ENCODE data around the gene GRAMD2A.
"Not testable (repeated sequence)": the region's sequence is repeated elsewhere in the genome, so short reads cannot be mapped to it uniquely, and the experiment has no call there.

GRAMD2A gene

DNA sequence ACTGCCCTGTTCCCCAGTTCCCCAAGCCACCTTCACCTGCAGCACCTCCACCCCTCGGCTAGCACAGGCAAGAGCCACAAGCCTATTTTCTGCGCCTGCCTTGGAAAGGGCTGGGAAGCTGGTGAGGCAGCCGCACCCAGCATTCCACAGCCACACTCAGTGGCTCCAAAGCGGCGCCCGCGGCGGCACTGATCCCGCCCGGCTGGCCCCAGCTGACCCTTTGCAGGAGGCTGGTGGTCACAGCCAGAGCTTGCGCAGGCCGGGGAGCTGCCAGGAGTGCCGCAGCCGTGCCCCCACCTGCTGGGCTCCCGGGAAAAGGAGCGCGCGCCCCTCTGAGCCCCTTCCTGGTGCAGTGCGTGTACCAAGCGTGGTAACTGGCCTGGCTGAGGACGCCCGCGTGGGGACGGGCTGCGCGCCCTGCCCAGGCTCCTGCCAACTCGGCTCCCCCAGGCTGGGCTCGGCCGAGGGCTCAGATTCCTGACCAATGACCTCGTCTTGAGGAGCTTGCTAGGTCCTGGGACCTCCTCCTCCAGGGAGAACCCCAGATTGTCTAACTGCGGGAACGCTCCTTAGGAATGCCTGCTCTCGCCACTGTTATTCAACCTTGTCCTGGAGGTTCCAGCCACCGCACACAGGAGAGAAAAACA lies 13.3 kb downstream of the GRAMD2A start:
- no peak for DNase-seq (ENCODE audit: low read depth, low spot score)

DNA sequence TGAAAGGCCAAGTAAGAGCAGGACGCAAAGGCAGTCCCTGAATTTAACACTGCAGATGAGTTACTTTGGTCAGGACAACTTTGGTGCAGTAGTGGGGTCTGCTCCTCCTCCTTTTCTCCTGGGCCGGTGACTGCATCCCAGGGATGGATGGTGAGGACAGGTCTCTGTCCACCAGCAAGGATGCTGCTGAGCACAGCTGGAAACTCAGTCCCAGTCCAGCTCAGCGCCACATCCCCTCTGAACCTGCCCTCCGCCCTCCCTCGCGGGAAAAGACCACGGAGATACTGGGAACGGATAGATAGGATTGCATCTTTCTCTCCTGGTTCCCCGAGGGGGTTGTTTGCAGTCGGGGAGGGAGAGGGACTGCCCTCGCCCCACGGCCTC lies 13.8 kb downstream of the GRAMD2A start:
- no peak for DNase-seq (ENCODE audit: low read depth, low spot score)

DNA sequence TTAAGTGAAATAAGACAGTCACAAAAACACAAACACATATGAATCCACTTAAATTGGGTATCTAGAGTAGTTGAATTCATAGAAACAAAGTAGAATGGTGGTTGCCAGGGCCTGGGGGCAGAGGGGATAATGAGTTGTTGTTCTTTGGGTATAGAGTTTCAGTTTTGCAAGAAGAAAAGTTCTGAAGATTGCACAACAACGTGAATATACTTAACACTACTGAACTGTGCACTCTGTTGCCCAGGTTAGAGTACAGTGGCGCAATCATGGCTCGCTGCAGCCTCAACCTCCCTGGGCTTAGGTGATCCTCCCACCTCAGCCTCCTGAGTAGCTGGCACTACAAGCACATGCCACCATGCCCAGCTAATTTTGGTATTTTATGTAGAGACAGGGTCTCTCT lies 14.9 kb downstream of the GRAMD2A start:
- peak; percentile 33 for DNase-seq (ENCODE audit: low read depth, low spot score)

DNA sequence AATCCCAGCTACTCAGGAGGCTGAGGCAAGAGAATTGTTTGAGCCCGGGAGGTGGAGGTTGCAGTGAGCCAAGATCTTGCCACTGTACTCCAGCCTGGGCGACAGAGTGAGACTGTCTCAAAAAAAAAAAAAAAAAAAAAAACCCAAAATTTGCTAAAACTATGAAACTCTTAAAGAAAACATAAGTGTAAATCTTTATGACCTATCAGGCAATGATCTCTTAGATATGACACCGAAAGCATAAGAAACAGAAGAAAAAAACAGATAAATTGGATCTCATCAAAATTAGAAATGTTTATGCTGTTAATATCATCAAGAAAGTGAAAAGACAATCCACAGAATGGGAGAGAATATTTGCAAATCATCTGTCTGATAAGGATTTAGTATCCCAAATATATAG lies 15.3 kb downstream of the GRAMD2A start:
- DNase-seq (ENCODE audit: low read depth, low spot score) = no peak

DNA sequence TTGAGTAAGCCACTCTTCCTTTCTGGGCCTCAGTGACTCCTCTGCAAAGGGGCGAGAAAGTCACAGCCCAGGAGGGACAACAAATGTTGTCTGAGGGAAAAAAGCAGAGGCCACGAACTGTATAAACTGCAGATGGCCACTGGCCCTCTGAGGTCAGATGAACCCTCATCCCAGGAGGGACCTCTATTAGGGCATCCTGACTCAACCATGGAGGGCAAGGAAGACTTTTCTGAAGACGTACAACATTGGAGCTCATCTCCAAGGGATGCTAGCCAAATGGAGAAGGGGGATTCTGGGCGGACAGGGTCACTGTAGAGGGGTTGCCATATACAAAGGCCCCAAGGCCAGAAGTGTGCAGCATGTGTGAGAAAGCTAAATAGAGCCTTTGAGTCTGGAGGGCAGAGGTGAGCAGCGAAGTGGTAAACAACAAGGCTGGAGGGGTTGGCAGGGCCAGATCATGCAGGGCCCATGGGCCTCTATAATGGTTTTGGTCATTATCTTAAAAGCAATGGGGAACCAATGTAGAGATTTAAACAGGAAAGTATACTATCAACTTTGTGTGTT lies 16.7 kb downstream of the GRAMD2A start:
- DNase-seq (ENCODE audit: low read depth, low spot score) = no peak

DNA sequence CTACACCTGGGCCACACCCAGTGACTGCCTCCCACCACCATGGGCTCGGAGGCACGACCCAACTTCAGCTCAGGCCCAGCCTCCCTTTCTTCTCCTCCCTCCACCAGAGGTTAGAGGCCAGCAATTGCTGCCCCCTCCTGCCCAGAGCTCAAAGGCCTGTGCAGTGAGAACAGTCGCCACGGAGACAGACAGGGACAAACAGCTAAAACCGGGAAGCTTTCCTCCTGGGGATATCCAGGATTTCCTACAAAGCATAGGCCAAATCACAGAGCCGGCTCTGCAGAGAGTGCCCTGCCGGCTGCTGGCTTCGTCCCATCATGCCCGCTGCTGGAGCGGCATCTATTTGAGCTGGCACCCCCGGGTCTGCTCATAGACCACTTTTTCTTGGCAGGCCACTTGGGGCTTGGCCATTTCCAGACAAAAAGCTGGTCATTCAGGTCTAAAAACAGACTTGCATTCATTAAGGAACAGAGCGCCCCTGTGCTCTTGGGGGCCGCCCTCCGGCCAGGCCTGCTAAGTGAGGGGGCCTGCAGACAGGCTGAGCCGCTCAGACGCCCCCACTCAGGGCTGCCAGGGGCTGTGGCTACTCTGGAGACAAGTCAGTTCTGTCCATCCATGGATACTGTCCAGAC lies 17.5 kb downstream of the GRAMD2A start:
- no peak for DNase-seq (ENCODE audit: low read depth, low spot score)

DNA sequence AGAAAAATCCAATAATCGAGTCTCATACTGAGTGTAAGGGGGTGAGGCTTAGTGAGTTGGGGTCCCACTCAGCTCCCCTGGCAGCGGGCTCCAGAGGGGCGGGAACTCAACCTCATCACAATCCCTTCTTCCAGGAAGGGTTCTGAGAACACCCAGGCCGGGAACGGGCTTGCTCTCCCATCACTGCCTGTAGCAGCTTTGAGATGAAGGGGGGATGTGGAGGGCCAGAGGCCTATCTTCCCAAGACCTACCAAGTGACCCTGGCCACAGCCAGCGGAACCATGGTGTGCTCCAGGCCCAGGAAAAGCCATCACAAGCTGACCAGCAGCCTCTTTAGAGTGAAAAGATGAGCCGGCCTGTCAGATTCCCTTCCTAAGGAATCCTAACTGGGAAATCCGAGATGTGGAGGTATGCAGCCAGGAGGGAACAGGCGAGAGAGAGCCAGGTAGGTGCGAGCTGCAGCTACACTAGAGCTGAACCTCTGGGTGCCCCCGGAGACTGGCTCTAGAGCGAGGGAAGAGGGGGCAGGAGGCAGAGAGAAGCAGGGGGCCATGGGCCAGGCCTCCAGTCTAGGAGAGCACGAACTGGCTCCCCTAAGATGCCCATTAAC lies 18.5 kb downstream of the GRAMD2A start:
- no peak for DNase-seq (ENCODE audit: low read depth, low spot score)

DNA sequence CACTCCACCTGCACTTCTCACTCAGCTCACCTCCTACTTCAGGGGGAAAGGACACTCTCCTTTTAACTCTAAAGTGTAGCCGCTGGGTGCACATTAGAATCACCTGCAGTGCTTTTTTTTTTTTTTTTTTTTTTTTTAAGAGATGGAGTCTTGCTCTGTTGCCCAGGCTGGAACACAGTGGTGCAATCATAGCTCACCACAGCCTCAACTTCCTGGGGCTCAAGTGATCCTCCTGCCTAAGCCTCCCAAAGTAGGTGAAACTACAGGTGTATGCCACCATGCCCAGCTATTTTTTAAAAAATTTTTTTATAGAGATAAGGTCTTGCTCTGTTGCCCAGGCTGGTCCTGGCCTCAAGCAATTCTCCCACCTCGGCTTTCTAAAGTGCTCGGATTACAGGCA lies 20.8 kb downstream of the GRAMD2A start:
- DNase-seq (ENCODE audit: low read depth, low spot score) = no peak

DNA sequence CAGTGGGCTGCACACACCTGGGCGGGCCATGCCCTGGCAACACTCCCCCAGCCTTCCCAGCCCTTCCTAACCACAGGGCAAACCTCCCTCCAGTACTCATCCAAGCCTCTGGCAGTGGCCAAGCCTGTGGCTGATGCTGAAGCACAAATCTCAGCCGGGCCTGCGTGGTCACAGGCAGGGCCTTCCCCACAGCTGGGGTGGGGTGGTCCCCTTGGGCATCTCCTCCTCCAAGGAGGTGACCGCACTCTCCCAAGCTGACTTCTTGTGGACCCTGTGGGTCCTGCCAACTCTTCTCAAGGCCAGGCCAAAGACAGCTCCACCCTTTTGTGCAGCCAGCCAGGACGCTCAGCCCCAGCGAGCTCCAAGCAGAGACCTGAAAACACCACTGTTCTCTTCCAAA lies 21.4 kb downstream of the GRAMD2A start:
- DNase-seq (ENCODE audit: low read depth, low spot score) = no peak

DNA sequence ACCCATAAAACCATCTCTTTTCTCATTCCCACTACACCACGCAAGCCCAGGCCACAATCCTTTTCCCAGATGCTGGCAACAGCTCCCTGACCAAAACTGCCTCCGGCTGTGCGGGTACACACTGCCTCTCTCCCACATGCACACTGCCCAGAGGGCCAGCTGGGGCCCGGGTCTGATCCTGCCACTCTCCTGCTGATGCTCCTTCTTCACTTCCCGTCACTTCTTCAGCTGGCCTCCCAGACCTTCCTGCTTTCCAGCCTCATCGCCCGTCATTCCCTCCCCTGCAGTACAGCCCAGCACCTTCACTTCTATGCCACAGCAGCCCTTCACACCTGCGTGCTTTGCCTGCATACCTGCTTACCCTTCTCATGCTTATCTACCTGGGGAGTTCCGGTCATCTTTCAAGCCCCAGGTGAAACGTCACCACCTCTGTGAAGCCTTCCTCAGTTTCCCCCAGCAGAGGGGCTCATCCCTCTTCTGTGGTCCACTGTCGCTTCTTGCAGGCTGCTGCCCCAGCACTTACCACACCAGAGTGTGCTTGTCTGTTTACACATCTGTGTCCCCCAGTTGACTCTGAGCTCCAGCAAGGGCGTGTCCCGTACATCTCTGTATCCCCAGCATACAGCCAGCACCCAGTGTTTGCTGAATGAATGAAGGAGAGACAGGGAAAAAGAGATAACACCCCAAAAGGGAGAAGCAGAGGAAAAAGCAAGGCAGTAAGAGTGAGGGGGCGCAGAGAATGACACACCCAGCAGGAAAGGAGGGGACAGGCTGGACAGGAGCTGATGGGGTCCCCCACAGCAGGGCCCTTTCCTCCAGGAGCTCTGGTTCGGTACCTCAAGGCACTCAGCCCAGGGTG lies 22.2 kb downstream of the GRAMD2A start:
- DNase-seq (ENCODE audit: low read depth, low spot score) = no peak

DNA sequence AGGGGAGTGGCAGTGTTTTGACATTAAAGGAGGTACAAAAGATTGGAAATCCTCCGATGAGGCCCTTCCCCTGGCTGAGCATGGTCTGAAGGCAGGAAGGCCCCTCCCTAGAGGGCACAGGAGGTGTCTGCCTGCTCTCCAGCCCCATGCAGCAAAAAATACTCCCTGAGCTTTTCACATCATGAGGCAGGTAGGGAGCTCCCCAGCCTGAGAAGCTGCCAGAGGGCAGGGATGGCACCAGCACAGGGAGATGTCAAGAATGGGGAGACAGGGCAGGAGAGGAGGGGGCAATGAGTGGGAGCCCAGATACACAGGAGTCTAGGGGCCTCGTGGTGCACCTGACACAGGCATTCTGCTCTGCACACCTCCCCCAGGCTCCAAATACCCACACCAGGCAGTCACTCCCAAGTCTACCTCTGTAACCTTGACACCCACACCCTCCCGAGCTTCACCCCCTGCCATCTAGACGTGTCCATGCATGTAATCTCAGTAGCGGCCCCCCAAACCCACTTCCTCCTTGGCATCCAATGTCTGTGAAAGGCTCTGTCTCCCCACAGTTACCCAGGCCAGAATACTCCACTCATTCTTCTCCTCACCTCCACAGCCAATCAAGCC lies 22.9 kb downstream of the GRAMD2A start:
- DNase-seq (ENCODE audit: low read depth, low spot score) = no peak

DNA sequence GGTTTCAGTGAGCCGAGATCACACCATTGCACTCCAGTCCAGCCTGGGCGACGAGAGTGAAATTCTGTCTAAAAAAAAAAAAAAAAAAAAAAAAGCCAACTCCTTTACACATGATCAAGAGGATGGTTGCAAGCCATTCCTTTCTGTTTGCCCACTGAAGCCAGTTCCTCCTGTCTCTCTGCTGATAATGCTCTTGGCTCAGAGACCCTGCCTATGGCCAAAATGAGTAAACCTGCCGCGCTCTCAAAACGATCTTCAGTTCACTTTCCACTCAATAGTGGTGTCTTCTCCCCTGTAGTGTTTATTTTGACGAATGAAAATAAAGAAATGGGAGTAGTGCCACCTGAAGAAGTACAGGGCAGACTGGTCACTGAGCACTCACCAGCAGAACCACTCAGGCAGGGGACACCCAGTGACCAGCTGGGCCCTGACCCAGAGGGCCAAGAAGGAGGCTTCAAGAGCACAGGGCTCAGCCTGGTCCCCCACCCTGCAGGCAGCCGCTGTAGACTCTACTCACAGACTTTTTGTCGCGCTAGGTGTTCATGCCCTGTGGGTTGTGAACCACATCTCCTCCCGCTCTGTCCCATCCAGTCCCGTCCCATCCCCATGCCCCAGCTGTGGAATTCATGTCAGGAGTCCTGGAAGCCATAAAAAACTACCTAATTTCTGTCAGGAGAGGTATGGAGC lies 23.6 kb downstream of the GRAMD2A start:
- no peak for DNase-seq (ENCODE audit: low read depth, low spot score)

DNA sequence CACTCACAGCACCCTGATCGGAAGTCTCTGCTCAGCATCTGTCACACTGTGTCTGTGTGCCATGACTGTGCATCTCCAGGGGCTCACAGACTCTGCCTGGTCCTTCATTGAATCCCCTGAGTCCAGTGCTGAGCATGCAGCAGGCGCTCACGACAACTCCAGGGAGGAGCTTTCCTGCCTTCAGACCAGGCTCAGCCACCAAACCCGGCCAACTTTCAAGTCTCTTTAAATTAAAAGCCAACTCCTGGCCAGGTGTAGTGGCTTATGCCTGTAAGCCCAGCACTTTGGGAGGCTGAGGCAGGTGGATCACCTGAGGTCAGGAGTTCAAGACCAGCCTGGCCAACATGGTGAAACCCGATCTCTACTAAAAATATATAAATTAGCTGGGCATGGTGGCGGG lies 24.2 kb downstream of the GRAMD2A start:
- no peak for DNase-seq (ENCODE audit: low read depth, low spot score)

DNA sequence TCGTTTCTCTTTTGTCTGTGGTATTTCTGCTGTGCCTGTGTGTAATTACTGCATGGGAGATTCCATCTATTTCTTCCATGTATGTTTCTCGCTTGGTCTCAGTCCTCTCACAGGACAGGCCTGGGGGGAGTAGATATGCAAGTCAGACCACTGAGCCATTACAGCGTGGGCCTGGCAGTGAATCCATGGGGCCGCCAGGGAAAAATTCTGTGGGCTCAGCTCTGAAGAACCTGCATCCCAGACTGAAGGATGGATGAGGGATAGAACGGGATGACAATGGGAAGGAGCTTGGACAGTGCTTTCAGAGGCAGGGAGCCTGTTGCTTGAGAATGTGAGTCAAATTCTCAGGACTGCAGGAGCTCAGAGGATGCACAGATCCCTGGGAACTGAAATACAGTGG lies 24.8 kb downstream of the GRAMD2A start:
- DNase-seq (ENCODE audit: low read depth, low spot score) = no peak

DNA sequence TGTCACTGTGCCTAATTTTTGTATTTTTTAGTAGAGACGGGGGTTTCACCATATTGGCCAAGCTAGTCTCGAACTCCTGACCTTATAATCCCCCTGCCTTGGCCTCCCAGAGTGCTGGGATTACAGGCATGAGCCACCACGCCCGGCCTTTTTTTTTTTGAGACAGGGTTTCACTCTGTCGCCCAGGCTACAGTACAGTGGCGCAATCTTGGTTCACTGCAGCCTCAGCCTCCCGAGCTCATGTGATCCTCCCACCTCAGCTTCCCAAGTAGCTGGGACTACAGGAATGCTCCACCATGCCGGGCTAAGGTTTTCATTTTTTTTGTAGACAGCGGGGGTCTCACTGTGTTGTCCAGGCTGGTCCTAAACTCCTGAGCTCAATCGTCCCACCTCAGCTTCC lies 25.6 kb downstream of the GRAMD2A start:
- DNase-seq (ENCODE audit: low read depth, low spot score) = not testable (repeated sequence)

DNA sequence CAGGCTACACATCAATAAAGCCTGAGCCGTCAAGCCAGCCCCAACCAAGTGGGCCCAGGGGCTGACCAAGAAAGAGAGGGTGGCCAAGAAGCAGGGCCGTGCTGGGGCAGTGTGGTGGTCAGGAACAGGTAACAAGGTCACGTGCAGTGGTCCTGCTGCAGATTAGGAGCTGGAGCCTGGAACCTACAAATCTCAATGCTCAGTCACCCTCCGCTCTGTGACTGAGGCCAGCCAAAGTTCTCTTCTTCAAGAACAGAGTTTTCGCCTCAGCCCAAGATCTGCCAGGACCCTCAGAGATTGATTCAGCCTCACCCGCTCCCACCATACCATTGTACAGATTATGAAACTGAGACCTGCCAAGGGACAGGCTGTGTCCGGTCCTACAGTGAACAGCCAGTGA lies 26.9 kb downstream of the GRAMD2A start:
- no peak for DNase-seq (ENCODE audit: low read depth, low spot score)

DNA sequence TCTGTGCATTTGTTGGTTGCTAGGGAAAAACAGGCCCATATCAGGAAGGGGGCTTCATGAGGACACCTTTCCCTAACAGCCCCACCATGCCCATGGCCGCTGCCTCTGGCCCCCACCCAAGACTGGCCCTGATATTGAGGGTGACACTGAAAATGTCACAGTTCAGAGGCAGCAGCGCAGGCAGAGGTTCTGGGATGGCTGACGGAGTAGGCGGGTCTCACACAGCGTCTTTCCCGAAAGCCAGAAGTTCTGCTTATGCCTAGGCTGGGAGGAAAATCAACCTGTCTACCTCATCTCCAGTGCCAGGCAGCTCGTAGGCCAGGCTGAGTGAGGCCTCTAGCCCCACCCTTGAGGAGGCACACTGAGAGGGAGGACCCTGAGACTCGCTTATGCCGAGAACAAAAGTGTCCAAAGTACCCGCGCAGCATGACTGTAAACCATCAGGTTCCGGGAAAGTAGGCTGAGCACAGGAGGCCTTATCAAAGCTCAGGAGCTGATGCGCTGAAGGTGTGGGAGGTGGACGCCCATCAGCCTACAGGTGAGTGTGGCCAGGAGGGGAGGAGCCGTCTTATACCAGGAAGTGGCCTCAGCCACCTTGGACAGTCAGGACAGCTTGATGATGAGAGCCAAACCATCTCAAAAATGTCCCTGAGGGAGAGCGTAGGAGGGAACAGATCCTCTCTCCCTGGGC lies 27.5 kb downstream of the GRAMD2A start:
- no peak for DNase-seq (ENCODE audit: low read depth, low spot score)

DNA sequence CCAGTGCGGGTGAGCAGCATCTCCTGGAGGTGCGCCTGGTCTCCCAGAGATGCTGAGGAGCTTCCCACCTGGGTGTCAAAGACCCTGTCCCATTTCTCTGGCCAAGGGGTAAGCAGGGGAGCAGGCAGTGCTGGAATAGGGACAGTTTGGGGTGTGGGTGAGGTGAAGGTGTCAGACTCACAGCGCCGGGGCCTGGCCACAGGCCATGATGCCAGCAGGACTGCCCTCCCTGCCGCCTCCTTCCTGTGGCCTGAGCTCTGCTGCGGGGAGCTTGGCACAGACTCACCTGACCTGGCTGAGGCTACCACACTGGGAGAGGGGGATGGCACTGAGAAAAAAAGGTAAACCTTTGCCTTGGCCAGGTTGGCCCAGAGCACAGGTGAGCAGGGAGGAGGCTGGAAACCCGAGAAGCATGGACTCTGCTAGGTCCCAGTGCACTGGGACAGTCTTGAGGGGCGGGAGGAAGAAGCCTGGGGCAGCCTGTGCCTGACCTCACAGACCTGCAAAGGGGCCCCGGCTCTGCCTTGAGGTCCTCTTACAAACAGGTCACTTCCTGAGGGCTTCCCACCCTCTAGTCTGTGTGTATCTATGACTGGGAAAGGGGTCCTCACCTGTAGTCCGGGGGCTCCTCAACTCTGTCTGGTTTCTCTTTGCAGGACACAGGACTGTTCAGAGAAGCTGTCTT lies 28.2 kb downstream of the GRAMD2A start:
- DNase-seq (ENCODE audit: low read depth, low spot score) = no peak

DNA sequence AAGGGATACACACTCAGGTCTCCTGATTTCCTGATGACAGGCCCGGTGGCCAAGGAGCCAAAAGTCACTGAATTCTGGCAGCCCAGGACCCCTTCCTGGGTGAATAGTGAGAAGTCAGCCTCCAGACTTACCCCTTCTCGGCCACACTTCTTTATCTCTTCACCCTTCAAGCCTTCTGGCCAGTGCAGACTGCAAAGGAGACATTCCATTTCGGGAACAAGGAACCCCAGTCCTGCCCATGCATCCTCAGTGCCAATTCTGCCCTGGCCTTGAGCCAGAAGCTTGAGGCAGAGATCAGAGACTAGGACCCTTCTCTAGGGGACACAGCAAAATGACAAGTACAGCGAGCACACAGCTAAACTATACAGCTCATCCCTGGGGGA lies 28.8 kb downstream of the GRAMD2A start:
- no peak for DNase-seq (ENCODE audit: low read depth, low spot score)

Data from brain pericyte (primary cell).